ENCODE data around the gene ARHGEF4.

The ARHGEF4 gene

GRCh38 chr2:131016826-131017741 lies 180.4 kb downstream of the ARHGEF4 start:
- peak; percentile 14 for DNase-seq

GRCh38 chr2:131022731-131023130 lies 186.0 kb downstream of the ARHGEF4 start:
- DNase-seq, result peak; percentile 35

GRCh38 chr2:131023758-131024157 lies 187.0 kb downstream of the ARHGEF4 start:
- DNase-seq, result no peak

- DNase-seq, result no peak
Observed at GRCh38 chr2:131026919-131027318, 190.2 kb downstream of the ARHGEF4 start.

GRCh38 chr2:131027566-131028528 lies 191.1 kb downstream of the ARHGEF4 start:
- DNase-seq, result no peak

- no peak for DNase-seq
Observed at GRCh38 chr2:131029812-131030211, 193.1 kb downstream of the ARHGEF4 start.

- DNase-seq, result no peak
Observed at GRCh38 chr2:131030478-131030971, 193.8 kb downstream of the ARHGEF4 start.

- no peak for DNase-seq
Observed at GRCh38 chr2:131031431-131031841, 194.7 kb downstream of the ARHGEF4 start.

- DNase-seq, result no peak
Observed at GRCh38 chr2:131031875-131032274, 195.2 kb downstream of the ARHGEF4 start.

- DNase-seq, result no peak
Observed at GRCh38 chr2:131032393-131032836, 195.7 kb downstream of the ARHGEF4 start.

- DNase-seq, result no peak
Observed at GRCh38 chr2:131033786-131034121, 197.0 kb downstream of the ARHGEF4 start.

- peak; percentile 39 for DNase-seq
Observed at GRCh38 chr2:131034122-131035051, 197.7 kb downstream of the ARHGEF4 start.

GRCh38 chr2:131035112-131035825 lies 198.6 kb downstream of the ARHGEF4 start:
- no peak for DNase-seq

- DNase-seq, result no peak
Observed at GRCh38 chr2:131035826-131036231, 199.1 kb downstream of the ARHGEF4 start.

- DNase-seq, result no peak
Observed at GRCh38 chr2:131036269-131036668, 199.6 kb downstream of the ARHGEF4 start.

- no peak for DNase-seq
Observed at GRCh38 chr2:131036696-131037397, 200.1 kb downstream of the ARHGEF4 start.

GRCh38 chr2:131037398-131038257 lies 200.9 kb downstream of the ARHGEF4 start:
- no peak for DNase-seq

GRCh38 chr2:131038258-131039100 lies 201.8 kb downstream of the ARHGEF4 start:
- DNase-seq, result no peak

- no peak for DNase-seq
Observed at GRCh38 chr2:131039101-131039440, 202.4 kb downstream of the ARHGEF4 start.

Data from fibroblast of skin of scalp (primary cell).